ENCODE measurements around the gene ZNF385A. TPM values are rescaled to one million over a fixed set of nuclear protein-coding genes. Genes with fewer than 3 reads are reported as not detected.

ZNF385A gene
- total and polyA plus RNA-seq, 2 of the 8 experiments (the other 6 are each of a cell fraction or from before 2014, with no cell fraction given) = 5.2 to 14.3 TPM

DNA sequence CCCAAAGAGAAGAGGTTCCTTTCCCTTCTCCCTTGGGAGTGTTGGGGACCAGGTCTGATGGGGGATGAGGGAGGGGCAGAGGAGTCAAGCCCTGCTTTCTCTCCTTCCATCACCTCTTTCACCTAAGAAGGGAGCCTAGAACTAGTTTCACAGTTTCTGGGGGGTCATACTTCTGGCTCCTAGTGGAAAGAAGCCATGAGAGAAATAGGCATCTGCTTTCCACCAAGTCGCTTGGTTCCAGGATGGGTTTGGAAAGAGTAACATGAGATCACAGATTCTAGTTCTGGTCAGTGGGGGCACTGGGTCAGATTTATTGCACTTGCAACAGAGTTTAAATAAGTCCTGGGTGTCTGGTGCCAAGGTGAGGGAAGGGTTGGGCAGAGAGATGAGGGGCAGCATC is 10.5 kb upstream of the ZNF385A start (continued):
- TF ChIP-seq, protein P1, sequence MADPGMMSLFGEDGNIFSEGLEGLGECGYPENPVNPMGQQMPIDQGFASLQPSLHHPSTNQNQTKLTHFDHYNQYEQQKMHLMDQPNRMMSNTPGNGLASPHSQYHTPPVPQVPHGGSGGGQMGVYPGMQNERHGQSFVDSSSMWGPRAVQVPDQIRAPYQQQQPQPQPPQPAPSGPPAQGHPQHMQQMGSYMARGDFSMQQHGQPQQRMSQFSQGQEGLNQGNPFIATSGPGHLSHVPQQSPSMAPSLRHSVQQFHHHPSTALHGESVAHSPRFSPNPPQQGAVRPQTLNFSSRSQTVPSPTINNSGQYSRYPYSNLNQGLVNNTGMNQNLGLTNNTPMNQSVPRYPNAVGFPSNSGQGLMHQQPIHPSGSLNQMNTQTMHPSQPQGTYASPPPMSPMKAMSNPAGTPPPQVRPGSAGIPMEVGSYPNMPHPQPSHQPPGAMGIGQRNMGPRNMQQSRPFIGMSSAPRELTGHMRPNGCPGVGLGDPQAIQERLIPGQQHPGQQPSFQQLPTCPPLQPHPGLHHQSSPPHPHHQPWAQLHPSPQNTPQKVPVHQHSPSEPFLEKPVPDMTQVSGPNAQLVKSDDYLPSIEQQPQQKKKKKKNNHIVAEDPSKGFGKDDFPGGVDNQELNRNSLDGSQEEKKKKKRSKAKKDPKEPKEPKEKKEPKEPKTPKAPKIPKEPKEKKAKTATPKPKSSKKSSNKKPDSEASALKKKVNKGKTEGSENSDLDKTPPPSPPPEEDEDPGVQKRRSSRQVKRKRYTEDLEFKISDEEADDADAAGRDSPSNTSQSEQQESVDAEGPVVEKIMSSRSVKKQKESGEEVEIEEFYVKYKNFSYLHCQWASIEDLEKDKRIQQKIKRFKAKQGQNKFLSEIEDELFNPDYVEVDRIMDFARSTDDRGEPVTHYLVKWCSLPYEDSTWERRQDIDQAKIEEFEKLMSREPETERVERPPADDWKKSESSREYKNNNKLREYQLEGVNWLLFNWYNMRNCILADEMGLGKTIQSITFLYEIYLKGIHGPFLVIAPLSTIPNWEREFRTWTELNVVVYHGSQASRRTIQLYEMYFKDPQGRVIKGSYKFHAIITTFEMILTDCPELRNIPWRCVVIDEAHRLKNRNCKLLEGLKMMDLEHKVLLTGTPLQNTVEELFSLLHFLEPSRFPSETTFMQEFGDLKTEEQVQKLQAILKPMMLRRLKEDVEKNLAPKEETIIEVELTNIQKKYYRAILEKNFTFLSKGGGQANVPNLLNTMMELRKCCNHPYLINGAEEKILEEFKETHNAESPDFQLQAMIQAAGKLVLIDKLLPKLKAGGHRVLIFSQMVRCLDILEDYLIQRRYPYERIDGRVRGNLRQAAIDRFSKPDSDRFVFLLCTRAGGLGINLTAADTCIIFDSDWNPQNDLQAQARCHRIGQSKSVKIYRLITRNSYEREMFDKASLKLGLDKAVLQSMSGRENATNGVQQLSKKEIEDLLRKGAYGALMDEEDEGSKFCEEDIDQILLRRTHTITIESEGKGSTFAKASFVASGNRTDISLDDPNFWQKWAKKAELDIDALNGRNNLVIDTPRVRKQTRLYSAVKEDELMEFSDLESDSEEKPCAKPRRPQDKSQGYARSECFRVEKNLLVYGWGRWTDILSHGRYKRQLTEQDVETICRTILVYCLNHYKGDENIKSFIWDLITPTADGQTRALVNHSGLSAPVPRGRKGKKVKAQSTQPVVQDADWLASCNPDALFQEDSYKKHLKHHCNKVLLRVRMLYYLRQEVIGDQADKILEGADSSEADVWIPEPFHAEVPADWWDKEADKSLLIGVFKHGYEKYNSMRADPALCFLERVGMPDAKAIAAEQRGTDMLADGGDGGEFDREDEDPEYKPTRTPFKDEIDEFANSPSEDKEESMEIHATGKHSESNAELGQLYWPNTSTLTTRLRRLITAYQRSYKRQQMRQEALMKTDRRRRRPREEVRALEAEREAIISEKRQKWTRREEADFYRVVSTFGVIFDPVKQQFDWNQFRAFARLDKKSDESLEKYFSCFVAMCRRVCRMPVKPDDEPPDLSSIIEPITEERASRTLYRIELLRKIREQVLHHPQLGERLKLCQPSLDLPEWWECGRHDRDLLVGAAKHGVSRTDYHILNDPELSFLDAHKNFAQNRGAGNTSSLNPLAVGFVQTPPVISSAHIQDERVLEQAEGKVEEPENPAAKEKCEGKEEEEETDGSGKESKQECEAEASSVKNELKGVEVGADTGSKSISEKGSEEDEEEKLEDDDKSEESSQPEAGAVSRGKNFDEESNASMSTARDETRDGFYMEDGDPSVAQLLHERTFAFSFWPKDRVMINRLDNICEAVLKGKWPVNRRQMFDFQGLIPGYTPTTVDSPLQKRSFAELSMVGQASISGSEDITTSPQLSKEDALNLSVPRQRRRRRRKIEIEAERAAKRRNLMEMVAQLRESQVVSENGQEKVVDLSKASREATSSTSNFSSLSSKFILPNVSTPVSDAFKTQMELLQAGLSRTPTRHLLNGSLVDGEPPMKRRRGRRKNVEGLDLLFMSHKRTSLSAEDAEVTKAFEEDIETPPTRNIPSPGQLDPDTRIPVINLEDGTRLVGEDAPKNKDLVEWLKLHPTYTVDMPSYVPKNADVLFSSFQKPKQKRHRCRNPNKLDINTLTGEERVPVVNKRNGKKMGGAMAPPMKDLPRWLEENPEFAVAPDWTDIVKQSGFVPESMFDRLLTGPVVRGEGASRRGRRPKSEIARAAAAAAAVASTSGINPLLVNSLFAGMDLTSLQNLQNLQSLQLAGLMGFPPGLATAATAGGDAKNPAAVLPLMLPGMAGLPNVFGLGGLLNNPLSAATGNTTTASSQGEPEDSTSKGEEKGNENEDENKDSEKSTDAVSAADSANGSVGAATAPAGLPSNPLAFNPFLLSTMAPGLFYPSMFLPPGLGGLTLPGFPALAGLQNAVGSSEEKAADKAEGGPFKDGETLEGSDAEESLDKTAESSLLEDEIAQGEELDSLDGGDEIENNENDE (IDR thresholded peaks at IDR 0.05; ENCODE audit: insufficient replicate concordance, low read length) = no peak
- TF ChIP-seq JUN (IDR thresholded peaks at IDR 0.05; ENCODE audit: low read depth, low read length) (no peak), TAF7 (optimal IDR thresholded peaks at IDR 0.05; ENCODE audit: borderline replicate concordance, low read depth, low read length) (no peak), EGR1 (IDR thresholded peaks at IDR 0.05; ENCODE audit: borderline replicate concordance, low read depth, low read length) (no peak), SAP30 (IDR thresholded peaks at IDR 0.05; ENCODE audit: insufficient read depth, insufficient replicate concordance, low read length) (no peak), BCL11A (IDR thresholded peaks at IDR 0.05; ENCODE audit: low read depth in 2 of 2, low read length in 2 of 2) (no peak), PHF8 (conservative IDR thresholded peaks at IDR 0.05; ENCODE audit: low read depth, low read length) (no peak)
